Suprapubic skin (tissue), 4 donors: ENCODE data around the gene MAN1C1. TPM values are rescaled to one million over a fixed set of nuclear protein-coding genes. Genes with fewer than 3 reads are reported as not detected.

ENCODE experiments used
- DNase-seq, 2 donors: peaks; one replicate each; pipeline ENCODE4 v3.0.0-alpha.2; 2019; ENCODE audit warnings: low spot score in 2 of 2
- H3K27ac ChIP-seq: fragments of 200-600 bp; sonication (generic); one replicate; pipeline ENCODE4 v1.5.1; 2019
- H3K27me3 ChIP-seq: fragments of 200-600 bp; sonication (generic); one replicate; pipeline ENCODE4 v1.5.1; 2019
- H3K36me3 ChIP-seq: fragments of 200-600 bp; sonication (generic); one replicate; pipeline ENCODE4 v1.5.1; 2019
- H3K4me1 ChIP-seq: fragments of 200-600 bp; sonication (generic); one replicate; pipeline ENCODE4 v1.5.1; 2019
- H3K4me3 ChIP-seq: fragments of 200-600 bp; sonication (generic); one replicate; pipeline ENCODE4 v1.5.1; 2019; ENCODE audit warnings: mild to moderate bottlenecking
- H3K9me3 ChIP-seq: fragments of 200-600 bp; sonication (generic); one replicate; pipeline ENCODE4 v1.5.1; 2019
- EP300 ChIP-seq: sonication (generic); formaldehyde crosslinking; IDR thresholded peaks from one replicate; pipeline ENCODE4 v1.6.1; 2017; ENCODE audit warnings: antibody characterized with exemption
- POLR2A ChIP-seq, 2 donors: fragments of 450-650 bp; IDR thresholded peaks; one replicate each; pipeline ENCODE4 v1.6.1; 2017; ENCODE audit warnings: antibody characterized with exemption in 2 of 2, mild to moderate bottlenecking in 2 of 2, moderate library complexity in 2 of 2
- POLR2AphosphoS5 ChIP-seq, 3 donors: sonication (generic); formaldehyde crosslinking; IDR thresholded peaks; one replicate each; pipeline ENCODE4 v1.6.1; 2017; ENCODE audit warnings: antibody characterized with exemption in 3 of 3
- WGBS: methylation state at CpG from one replicate; pipeline ENCODE4 v1.1.5; 2018; 5-methylcytosine and 5-hydroxymethylcytosine counted together
- total RNA-seq, 4 donors: library from RNA; depleted of rRNA; stranded (reverse); fragments of >200 nt; gene quantifications; one replicate each; pipeline ENCODE4 v1.1.0, GENCODE V29; 2016
- TF ChIP-seq, protein P1 (sequence below), 2 donors: fragments of 200-600 bp in 1 of 2; fragments of 450-650 bp in 1 of 2; sonication (generic) in 1 of 2; IDR thresholded peaks; one replicate each; pipeline ENCODE4 v1.5.1; 2016 to 2019; ENCODE audit warnings: antibody characterized with exemption in 2 of 2, mild to moderate bottlenecking in 1 of 2, moderate library complexity in 1 of 2

MAN1C1 gene
- total RNA-seq, 4 donors from 2014 or later, result 7.3 to 15.2 (median 8.0) TPM

DNA sequence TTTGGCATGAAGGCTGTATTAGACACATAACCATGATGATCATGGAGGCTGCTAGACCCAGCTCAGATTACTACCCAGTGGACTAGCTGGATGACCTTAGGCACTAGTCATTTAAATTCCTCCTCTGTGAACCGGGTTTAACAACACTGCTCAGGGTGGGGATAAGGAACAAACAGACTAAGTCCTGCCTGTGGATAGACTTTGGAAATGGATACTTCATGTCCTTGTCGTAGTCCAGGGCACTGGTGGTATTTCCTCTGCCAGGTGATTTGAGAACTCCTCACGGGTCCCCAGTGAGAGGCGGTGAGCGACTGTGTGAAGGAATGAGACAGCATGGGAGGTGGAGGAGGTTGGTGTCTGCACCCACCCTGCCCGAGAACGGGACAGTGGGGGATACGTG, 110.5 kb downstream of the MAN1C1 start:
- H3K9me3 ChIP-seq, result no peaks in the 10 kb centered on the region
- no peak for TF ChIP-seq POLR2A (IDR thresholded peaks at IDR 0.05)
- TF ChIP-seq, protein P1, sequence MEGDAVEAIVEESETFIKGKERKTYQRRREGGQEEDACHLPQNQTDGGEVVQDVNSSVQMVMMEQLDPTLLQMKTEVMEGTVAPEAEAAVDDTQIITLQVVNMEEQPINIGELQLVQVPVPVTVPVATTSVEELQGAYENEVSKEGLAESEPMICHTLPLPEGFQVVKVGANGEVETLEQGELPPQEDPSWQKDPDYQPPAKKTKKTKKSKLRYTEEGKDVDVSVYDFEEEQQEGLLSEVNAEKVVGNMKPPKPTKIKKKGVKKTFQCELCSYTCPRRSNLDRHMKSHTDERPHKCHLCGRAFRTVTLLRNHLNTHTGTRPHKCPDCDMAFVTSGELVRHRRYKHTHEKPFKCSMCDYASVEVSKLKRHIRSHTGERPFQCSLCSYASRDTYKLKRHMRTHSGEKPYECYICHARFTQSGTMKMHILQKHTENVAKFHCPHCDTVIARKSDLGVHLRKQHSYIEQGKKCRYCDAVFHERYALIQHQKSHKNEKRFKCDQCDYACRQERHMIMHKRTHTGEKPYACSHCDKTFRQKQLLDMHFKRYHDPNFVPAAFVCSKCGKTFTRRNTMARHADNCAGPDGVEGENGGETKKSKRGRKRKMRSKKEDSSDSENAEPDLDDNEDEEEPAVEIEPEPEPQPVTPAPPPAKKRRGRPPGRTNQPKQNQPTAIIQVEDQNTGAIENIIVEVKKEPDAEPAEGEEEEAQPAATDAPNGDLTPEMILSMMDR (IDR thresholded peaks at IDR 0.05), result no peak
- no peak for TF ChIP-seq EP300
- no peak for TF ChIP-seq POLR2AphosphoS5 (IDR thresholded peaks at IDR 0.05)
- DNase-seq, result no peak
- H3K27me3 ChIP-seq, result no peaks in the 10 kb centered on the region
- no peak overlapping the region for H3K4me3 ChIP-seq
- 76% methylated on average over 7 of the region's 8 CpGs for WGBS
- no peaks in the 10 kb centered on the region for H3K36me3 ChIP-seq
- H3K27ac ChIP-seq, result peak overlapping the region; percentile 31
- peaks cover 51% of the 10 kb centered on the region for H3K4me1 ChIP-seq

DNA sequence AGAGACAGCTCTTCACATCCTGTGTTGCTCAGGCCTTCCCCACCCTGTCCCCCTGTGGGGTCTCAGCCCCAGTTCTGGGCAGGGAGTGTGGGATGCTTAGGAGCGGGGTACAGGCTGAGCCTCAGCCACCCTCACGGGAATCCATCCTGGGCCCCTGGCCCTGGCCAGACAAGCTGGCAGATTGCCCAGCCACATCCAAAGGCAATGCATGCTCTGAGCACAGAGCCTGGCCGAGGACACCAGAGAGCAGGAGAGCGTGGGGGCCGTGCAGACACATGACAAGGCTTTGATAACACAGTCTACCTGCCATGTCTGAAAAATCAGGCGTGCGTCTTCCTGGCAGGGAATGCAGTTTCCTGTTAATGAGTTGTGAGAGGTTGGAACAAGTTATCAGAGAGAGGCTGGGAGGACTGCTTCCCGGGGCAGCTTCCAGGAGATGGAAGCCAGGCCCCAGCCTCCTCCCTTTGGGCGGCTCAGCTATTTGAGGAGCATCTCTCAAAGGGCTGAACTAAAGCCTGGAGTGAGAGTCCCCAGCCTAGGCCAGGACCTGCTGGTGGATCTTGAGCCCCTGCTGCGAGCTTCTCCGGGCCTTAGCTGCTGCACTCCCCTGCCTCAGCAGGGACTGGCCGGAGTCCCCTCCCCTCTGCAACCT, 111.2 kb downstream of the MAN1C1 start:
- Histone ChIP-seq H3K27ac (peak overlapping the region; percentile 31), H3K4me3 (no peak overlapping the region), H3K9me3 (no peaks in the 10 kb centered on the region), H3K27me3 (no peaks in the 10 kb centered on the region), H3K36me3 (no peaks in the 10 kb centered on the region), H3K4me1 (peaks cover 51% of the 10 kb centered on the region)
- TF ChIP-seq POLR2A (IDR thresholded peaks at IDR 0.05), result no peak
- no peak for TF ChIP-seq POLR2AphosphoS5 (IDR thresholded peaks at IDR 0.05)
- TF ChIP-seq, protein P1 (IDR thresholded peaks at IDR 0.05), result no peak
- no peak for TF ChIP-seq EP300
- WGBS, result 34% methylated on average over 7 of the region's 12 CpGs
- DNase-seq, result no peak

DNA sequence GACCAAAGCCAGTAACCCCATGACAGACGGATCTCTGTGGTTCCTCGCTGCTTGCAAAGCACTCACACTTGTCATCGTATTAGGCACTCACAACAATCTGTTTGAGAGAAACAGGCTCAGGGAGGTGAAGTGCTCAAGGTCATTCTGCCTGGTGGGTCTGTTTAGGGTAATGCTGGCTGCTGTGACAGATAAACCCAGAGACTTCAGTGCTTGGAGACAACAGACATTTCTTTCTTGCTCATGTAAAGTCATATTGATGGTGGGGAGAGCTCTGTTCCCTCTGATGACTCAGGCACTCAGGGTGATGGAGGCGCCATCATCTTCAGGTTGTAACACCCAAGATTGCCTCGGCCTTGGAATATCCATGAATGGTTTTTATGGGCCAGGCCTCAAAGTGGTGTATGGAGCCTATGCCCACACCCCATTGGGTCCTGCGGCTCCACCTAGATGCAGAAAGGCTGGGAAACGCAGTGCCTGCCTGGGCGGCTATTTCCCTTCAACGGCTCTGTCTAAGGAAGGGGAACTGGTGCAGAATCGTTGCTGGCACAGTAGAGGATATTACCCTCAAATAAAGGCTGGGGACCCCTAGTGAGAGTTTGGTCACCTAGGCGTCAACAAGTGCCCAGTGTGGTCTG, 111.8 kb downstream of the MAN1C1 start:
- no peak for TF ChIP-seq POLR2AphosphoS5 (IDR thresholded peaks at IDR 0.05)
- TF ChIP-seq POLR2A (IDR thresholded peaks at IDR 0.05), result no peak
- TF ChIP-seq, protein P1 (IDR thresholded peaks at IDR 0.05), result no peak
- TF ChIP-seq EP300, result no peak
- Histone ChIP-seq H3K4me3 (no peak overlapping the region), H3K9me3 (no peaks in the 10 kb centered on the region), H3K27me3 (no peaks in the 10 kb centered on the region), H3K4me1 (peaks cover 51% of the 10 kb centered on the region), H3K36me3 (no peaks in the 10 kb centered on the region), H3K27ac (no peak overlapping the region)
- 82% methylated on average over 8 of the region's 11 CpGs for WGBS
- DNase-seq, result no peak

DNA sequence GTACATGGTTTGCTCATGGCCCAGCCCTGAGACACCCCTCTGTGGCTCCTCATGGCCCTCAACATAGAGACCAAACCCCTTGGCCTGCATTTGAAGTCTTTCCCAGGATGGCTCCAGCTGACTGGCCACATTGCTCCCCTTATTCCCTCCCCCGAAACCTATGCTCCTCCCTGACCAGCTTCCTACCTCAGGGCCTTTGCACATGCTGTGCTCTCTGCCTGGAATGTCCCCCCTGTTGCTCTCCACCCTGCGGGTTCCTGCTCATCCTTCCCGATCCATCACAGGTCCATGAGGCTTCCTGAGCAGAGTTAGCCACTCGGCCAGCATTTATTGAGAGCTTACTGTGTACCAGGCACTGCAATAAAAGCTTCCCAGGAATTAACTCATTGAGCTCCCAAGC, 112.5 kb downstream of the MAN1C1 start:
- H3K27me3 ChIP-seq, result no peaks in the 10 kb centered on the region
- 97% methylated on average over 4 of the region's 4 CpGs for WGBS
- no peak overlapping the region for H3K27ac ChIP-seq
- DNase-seq, result no peak
- no peaks in the 10 kb centered on the region for H3K36me3 ChIP-seq
- TF ChIP-seq POLR2A (IDR thresholded peaks at IDR 0.05), result no peak
- no peak for TF ChIP-seq EP300
- TF ChIP-seq, protein P1 (IDR thresholded peaks at IDR 0.05), result no peak
- no peak for TF ChIP-seq POLR2AphosphoS5 (IDR thresholded peaks at IDR 0.05)
- H3K9me3 ChIP-seq, result no peaks in the 10 kb centered on the region
- H3K4me3 ChIP-seq, result no peak overlapping the region
- H3K4me1 ChIP-seq, result peaks cover 51% of the 10 kb centered on the region

DNA sequence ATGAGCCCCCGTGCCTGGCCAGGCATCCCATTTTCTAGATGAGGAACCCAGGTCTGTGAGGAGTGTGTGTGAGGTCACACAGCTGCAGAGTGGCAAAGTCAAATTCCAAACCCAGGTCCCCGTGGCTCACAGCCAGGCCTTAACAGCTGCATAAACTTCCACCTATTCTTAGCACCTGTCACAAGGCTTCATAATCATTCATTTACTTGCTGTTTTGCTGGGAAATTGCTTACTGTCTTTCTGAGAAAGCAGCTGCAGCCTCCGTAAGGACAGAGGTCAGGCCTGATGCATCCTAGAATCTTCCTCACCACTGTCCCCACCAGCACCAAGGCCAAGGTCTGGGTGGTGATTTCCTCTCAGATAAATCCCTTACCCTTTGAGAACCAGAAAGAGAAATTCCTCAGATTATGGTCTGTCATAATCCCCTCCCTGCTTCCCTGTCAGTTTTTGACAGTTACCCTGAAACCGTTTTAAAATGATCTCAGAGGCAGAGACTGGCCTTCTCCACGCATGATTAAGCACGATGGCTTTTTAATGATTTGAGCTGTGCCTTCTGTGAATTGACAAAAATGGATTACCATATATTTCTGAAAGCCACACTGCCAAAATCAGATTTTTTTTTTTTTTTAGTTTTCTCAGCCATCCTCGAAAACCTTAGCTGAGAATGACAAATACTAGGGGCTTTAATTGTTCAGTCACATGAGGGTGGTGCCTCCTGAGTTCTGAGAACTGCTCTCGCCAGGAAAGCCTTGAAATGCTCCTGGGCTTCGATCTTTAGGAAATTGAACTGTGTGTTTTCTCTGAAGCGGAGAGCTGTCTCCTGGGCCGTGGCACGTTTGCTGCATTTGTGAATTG, 113.4 kb downstream of the MAN1C1 start:
- 61% methylated on average over 12 of the region's 12 CpGs for WGBS
- no peaks in the 10 kb centered on the region for H3K9me3 ChIP-seq
- H3K27ac ChIP-seq, result no peak overlapping the region
- TF ChIP-seq, protein P1 (IDR thresholded peaks at IDR 0.05), result no peak
- TF ChIP-seq POLR2AphosphoS5 (IDR thresholded peaks at IDR 0.05) (no peak), POLR2A (IDR thresholded peaks at IDR 0.05) (no peak), EP300 (no peak)
- H3K36me3 ChIP-seq, result no peaks in the 10 kb centered on the region
- DNase-seq, result no peak
- no peaks in the 10 kb centered on the region for H3K27me3 ChIP-seq
- H3K4me3 ChIP-seq, result no peak overlapping the region
- H3K4me1 ChIP-seq, result peaks cover 47% of the 10 kb centered on the region
